NT2/D1 (cell line): ENCODE data around the gene ADCYAP1.

ENCODE experiments used
- SUZ12 ChIP-seq: IDR thresholded peaks from 2 replicates; pipeline ENCODE4 v1.6.1; 2011; ENCODE audit not compliant: insufficient read length, insufficient read depth; ENCODE audit errors: extremely low read depth
- YY1 ChIP-seq: IDR thresholded peaks from 2 replicates; pipeline ENCODE4 v1.6.1; 2011; ENCODE audit not compliant: insufficient read length, insufficient read depth
- ZNF274 ChIP-seq: IDR thresholded peaks from 2 replicates; pipeline ENCODE4 v1.6.1; 2011; ENCODE audit warnings: mild to moderate bottlenecking, low read depth, low read length

DNA sequence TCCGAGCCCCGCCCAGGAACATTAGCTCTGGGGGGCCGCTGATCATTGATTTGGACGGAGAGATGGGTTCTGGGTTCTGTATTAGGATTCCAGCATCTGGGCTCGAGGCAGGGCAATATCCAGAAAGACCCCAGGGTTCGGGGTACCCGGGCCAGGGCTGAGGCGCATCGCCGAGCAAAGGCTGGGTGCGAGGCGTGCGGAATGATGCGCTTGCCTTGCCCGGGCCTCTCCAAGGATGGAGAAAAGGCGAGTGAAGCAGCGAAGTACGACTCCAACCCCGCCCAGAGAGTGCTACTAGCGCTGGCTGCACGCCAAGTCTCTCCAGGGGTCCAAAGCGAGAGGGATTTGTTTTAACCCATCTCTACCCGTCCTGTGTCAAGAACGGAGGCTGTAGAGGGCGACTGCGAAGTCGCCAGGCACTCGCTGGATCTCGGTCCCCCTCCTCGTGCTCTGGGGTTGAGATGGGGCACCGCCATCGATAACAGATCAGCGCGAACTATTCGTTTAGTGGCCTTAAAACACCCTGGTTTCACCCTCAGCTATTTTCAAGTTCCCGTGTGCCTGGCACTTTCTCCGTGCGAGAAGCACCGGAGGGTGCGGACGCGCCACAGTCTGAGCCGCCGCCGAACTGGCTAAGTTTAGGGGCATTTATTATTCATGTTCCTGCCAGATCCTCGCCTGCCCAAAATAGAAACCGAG is 1.9 kb downstream of the ADCYAP1 start:
- TF ChIP-seq YY1 (no peak), ZNF274 (no peak), SUZ12 (peak; percentile 74)
